Esophagus muscularis mucosa (tissue), 4 donors: ENCODE results near the gene TDRD1. TPM values are rescaled to one million over a fixed set of nuclear protein-coding genes. Genes with fewer than 3 reads are reported as not detected.

Experiments
- DNase-seq: peaks from one replicate; pipeline ENCODE4 v3.0.0-alpha.2; 2017; ENCODE audit errors: extremely low spot score
- H3K27ac ChIP-seq, 4 donors: fragments of 200-600 bp; sonication (generic); replicated peaks in 1 of 4; 1 replicate in 3 of 4; 2 replicates in 1 of 4; pipeline ENCODE4 v1.5.1; 2016 to 2019; ENCODE audit warnings: mild to moderate bottlenecking in 1 of 4
- H3K27me3 ChIP-seq, 4 donors: fragments of 200-600 bp; sonication (generic); one replicate each; pipeline versions ENCODE4 v1.5.1 to v1.6.0; 2016 to 2019
- H3K36me3 ChIP-seq, 4 donors: fragments of 200-600 bp; sonication (generic); one replicate each; pipeline ENCODE4 v1.5.1; 2016 to 2019
- H3K4me1 ChIP-seq, 4 donors: fragments of 200-600 bp; sonication (generic); one replicate each; pipeline ENCODE4 v1.5.1; 2016 to 2019
- H3K4me3 ChIP-seq, 4 donors: fragments of 200-600 bp; sonication (generic); 1 replicate in 2 of 4; 2 replicates in 2 of 4; pipeline ENCODE4 v1.5.1; 2016 to 2019; ENCODE audit warnings: mild to moderate bottlenecking in 4 of 4, moderate library complexity in 1 of 4
- H3K9me3 ChIP-seq, 4 donors: fragments of 200-600 bp; sonication (generic); 1 replicate in 3 of 4; 2 replicates in 1 of 4; pipeline ENCODE4 v1.5.1; 2016 to 2019
- EP300 ChIP-seq: sonication (generic); formaldehyde crosslinking; IDR thresholded peaks from one replicate; pipeline ENCODE4 v1.6.1; 2017; ENCODE audit warnings: antibody characterized with exemption
- POLR2A ChIP-seq: fragments of 450-650 bp; IDR thresholded peaks from one replicate; pipeline ENCODE4 v1.6.1; 2017; ENCODE audit warnings: antibody characterized with exemption, moderate library complexity, mild to moderate bottlenecking, low read depth
- POLR2AphosphoS5 ChIP-seq, 2 donors: sonication (generic); formaldehyde crosslinking; IDR thresholded peaks; one replicate each; pipeline ENCODE4 v1.6.1; 2017; ENCODE audit warnings: antibody characterized with exemption in 2 of 2
- WGBS: methylation state at CpG from one replicate; pipeline ENCODE4 v1.1.5; 2018; 5-methylcytosine and 5-hydroxymethylcytosine counted together
- intact Hi-C: fragments of 100-400 bp; cut with DNase I; formaldehyde crosslinking; loops from one replicate; pipeline ENCODE4 v1.15.1; 2023
- total RNA-seq, 4 donors: library from RNA; depleted of rRNA; stranded (reverse); fragments of >200 nt; gene quantifications; one replicate each; pipeline versions ENCODE4 v1.1.0 to v1.2.1, GENCODE V29; 2016
- TF ChIP-seq, protein P1 (sequence below), 3 experiments: fragments of 200-600 bp in 2 of 3; fragments of 450-650 bp in 1 of 3; sonication (generic) in 2 of 3; IDR thresholded peaks; one replicate each; pipeline ENCODE4 v1.5.1; 2017 to 2019; ENCODE audit warnings: antibody characterized with exemption in 3 of 3, mild to moderate bottlenecking in 2 of 3, moderate library complexity in 1 of 3

The TDRD1 gene
- total RNA-seq, 4 donors from 2014 or later: 0.11 to 0.42 (median 0.13) TPM; not detected in 1

DNA sequence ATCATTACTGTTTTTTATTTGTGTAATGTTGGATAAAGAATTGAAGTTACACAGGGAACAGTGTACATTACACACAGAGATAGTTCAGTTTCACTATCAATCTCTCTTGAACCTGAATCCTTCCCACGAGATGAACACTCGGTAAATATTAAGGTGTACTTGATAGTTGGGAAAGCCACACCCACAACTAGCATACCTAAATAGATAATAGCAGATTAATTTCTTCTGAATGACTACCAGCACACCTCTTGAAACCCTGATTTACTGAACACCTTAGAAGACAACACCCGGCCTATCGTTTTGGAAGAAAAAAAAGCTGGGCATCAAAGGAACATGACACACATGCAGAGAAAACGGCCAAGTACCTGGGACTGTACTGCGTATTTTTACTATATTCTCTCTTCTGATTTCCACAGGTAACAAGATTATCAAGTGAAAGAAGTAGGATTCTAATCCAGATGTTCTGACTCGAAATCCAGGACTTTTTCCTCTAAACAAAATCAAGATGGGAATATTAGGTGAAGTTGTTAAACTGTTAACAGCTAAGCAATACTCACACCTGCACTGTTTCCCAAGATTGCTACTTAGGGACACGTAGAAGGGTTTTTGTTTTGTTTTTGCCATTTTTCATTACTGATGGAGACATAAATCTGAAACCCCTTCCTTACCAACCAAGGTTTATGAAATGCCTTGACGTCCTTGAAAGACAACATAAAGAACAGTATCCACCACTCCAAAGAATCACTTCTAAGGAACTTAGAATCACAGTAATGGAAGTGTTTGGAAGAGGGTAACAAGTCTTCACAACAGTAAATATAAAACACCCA, 6.2 kb upstream of the TDRD1 start:
- WGBS: 26% methylated on average over 9 of the region's 9 CpGs
- no peaks in the 10 kb centered on the region for H3K27me3 ChIP-seq
- H3K27ac ChIP-seq: peak overlapping the region; percentile 93 to 96 (median 94)
- H3K36me3 ChIP-seq: no peaks in the 10 kb centered on the region
- intact Hi-C loops: loop anchor here (5.0 kb wide), 1 partner anchor 316 kb away; no protein-coding TSS in a partner anchor
- H3K4me1 ChIP-seq: peaks cover 0 to 27% (median 19%) of the 10 kb centered on the region in 4 donors
- peaks cover 0 to 12% (median 6%) of the 10 kb centered on the region in 4 donors for H3K9me3 ChIP-seq
- TF ChIP-seq POLR2AphosphoS5 (IDR thresholded peaks at IDR 0.05) (no peak), EP300 (no peak), POLR2A (no peak)
- TF ChIP-seq, protein P1, sequence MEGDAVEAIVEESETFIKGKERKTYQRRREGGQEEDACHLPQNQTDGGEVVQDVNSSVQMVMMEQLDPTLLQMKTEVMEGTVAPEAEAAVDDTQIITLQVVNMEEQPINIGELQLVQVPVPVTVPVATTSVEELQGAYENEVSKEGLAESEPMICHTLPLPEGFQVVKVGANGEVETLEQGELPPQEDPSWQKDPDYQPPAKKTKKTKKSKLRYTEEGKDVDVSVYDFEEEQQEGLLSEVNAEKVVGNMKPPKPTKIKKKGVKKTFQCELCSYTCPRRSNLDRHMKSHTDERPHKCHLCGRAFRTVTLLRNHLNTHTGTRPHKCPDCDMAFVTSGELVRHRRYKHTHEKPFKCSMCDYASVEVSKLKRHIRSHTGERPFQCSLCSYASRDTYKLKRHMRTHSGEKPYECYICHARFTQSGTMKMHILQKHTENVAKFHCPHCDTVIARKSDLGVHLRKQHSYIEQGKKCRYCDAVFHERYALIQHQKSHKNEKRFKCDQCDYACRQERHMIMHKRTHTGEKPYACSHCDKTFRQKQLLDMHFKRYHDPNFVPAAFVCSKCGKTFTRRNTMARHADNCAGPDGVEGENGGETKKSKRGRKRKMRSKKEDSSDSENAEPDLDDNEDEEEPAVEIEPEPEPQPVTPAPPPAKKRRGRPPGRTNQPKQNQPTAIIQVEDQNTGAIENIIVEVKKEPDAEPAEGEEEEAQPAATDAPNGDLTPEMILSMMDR (IDR thresholded peaks at IDR 0.05): no peak
- DNase-seq: no peak
- peak overlapping the region; percentile 87 to 99 (median 96) for H3K4me3 ChIP-seq

- H3K4me3 ChIP-seq: peak overlapping the region; percentile 87 to 99 (median 96)
- no peaks in the 10 kb centered on the region for H3K36me3 ChIP-seq
- intact Hi-C loops: loop anchor here (5.0 kb wide), 1 partner anchor 316 kb away; no protein-coding TSS in a partner anchor
- H3K4me1 ChIP-seq: peaks cover 0 to 27% (median 19%) of the 10 kb centered on the region in 4 donors
- peak overlapping the region; percentile 93 to 96 (median 94) for H3K27ac ChIP-seq
- TF ChIP-seq POLR2A (no peak), POLR2AphosphoS5 (IDR thresholded peaks at IDR 0.05) (no peak), EP300 (no peak)
- TF ChIP-seq, protein P1 (IDR thresholded peaks at IDR 0.05): no peak
- peaks cover 0 to 8% (median 4%) of the 10 kb centered on the region in 4 donors for H3K9me3 ChIP-seq
- under 1% methylated on average over 12 of the region's 23 CpGs for WGBS
- no peaks in the 10 kb centered on the region for H3K27me3 ChIP-seq
- no peak for DNase-seq
Observed at GRCh38 chr10:114173603-114173920, 5.6 kb upstream of the TDRD1 start.

DNA sequence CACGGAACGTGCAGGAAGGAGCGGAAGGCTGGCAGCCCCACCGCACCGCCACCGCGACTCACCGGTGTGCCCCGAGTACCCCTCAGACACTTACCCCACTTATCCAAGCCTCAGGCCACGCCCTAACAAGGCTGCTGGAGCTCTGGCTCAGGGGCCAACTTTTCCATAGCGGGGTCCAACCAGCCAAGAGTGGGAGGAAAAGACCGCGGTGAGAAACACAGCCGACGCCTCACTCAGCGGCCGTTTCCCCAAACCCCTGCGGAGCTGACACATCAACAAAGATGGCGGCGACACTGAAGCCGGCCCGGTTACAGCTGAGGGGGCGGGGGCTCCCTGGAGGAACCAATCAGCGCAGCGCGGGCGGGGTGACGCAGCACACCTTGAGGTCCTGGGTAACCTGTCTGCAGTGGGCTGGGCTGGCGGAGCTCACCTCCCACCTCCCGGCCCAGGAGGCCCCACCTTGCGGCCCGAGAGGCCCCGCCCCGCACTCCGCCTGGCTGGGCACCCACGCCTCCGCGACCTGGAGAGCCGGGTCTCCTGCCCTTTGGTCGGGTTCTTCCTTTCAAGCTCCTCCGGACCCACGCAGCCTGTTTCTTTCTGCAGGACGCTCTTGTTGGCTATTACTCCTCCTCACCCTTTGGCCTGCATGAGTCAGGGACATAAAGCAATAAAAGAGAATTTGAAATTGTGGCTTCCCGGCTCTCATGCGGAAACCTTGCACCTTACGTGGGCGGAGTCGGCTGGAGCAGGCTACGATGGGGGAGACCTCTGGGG, 5.0 kb upstream of the TDRD1 start, which contains the start of gene CCDC186:
CCDC186 (minus strand) TSS at position 283 of the 774 bp plus-strand sequence. CDS start 10,935 bp downstream, outside the sequence.
- Histone ChIP-seq H3K4me3 (peak within 1 kb of the TSS; percentile 87 to 99 (median 96)), H3K27me3 (no peaks in the 10 kb centered on the region), H3K4me1 (peaks cover 0 to 27% (median 19%) of the 10 kb centered on the region in 4 donors), H3K9me3 (peaks cover 0 to 3% (median 0%) of the 10 kb centered on the region in 4 donors), H3K27ac (peak within 1 kb of the TSS; percentile 93 to 96 (median 94)), H3K36me3 (no peaks in the 10 kb centered on the region)
- WGBS: under 1% methylated on average over 21 of the region's 49 CpGs
- intact Hi-C loops: loop anchor here (5.0 kb wide), 1 partner anchor 317 kb away; no protein-coding TSS in a partner anchor
- TF ChIP-seq, protein P1 (IDR thresholded peaks at IDR 0.05): peak in 1 of 3 experiments; percentile 9
- TF ChIP-seq POLR2A (no peak), EP300 (no peak), POLR2AphosphoS5 (IDR thresholded peaks at IDR 0.05) (peak; percentile 82 to 86)
- peak; percentile 99 for DNase-seq

DNA sequence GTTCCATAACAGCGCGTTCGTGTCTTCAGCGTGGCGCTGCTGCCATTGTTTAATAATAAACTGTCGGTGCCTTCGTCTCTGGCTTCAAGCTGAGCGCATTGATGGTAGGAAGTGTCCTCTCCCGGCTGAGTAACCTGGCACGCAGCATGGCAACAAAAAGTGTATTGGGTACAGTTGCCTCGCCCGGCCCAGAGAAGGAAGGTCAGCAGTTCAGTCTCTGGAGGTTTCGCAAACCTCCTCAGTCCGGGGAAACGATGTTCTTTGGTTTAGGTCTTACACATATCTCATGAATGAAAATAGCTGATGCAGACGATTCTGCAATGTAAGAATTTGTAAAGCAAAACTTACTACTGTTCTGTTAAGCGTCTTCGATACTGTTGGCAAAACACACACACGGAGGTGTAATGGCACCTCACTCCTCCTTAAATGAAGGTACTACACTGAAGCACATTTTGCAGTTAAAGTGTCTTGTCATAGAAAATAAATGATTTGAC, 4.4 kb upstream of the TDRD1 start:
- no peaks in the 10 kb centered on the region for H3K9me3 ChIP-seq
- peak; percentile 92 for DNase-seq
- intact Hi-C loops: loop anchor here (5.0 kb wide), 1 partner anchor 317 kb away; no protein-coding TSS in a partner anchor
- TF ChIP-seq EP300 (no peak), POLR2A (no peak), POLR2AphosphoS5 (IDR thresholded peaks at IDR 0.05) (peak; percentile 30 to 42)
- H3K36me3 ChIP-seq: no peaks in the 10 kb centered on the region
- peak overlapping the region; percentile 87 to 99 (median 96) for H3K4me3 ChIP-seq
- no peaks in the 10 kb centered on the region for H3K27me3 ChIP-seq
- H3K4me1 ChIP-seq: peaks cover 0 to 27% (median 19%) of the 10 kb centered on the region in 4 donors
- WGBS: 2% methylated on average over 19 of the region's 19 CpGs
- peak overlapping the region; percentile 93 to 96 (median 94) for H3K27ac ChIP-seq
